OCI-LY1 (cell line): ENCODE measurements around the gene CIAO2A.

Experiments used
- H2AFZ ChIP-seq: fragments of 200-600 bp; sonication (generic), shearing (Covaris generic); 2 replicates; pipeline ENCODE4 v1.6.0; 2014; ENCODE audit warnings: antibody characterized with exemption, mild to moderate bottlenecking, low read length
- H3F3A ChIP-seq: fragments of 200-600 bp; sonication (generic), shearing (Covaris generic); 2 replicates; pipeline ENCODE4 v1.6.0; 2014; ENCODE audit warnings: mild to moderate bottlenecking, antibody characterized with exemption, low read length, moderate library complexity; ENCODE audit not compliant: insufficient read depth
- H3K27ac ChIP-seq: fragments of 200-600 bp; sonication (generic); 2 replicates; pipeline ENCODE4 v1.5.1; 2014; ENCODE audit warnings: low read length, mixed run types, mild to moderate bottlenecking, low read depth; ENCODE audit not compliant: poor library complexity, severe bottlenecking
- H3K27me3 ChIP-seq: fragments of 200-600 bp; sonication (generic); 2 replicates; pipeline ENCODE4 v1.6.0; 2014; ENCODE audit warnings: antibody characterized with exemption, mild to moderate bottlenecking, low read length, moderate library complexity; ENCODE audit not compliant: insufficient read depth
- H3K36me3 ChIP-seq: fragments of 200-600 bp; sonication (generic); 2 replicates; pipeline ENCODE4 v1.6.1; 2014; ENCODE audit warnings: mild to moderate bottlenecking, antibody characterized with exemption, low read length, moderate library complexity, mixed read lengths; ENCODE audit not compliant: insufficient read depth
- H3K4me1 ChIP-seq: fragments of 200-600 bp; sonication (generic); 2 replicates; pipeline ENCODE4 v1.5.1; 2014; ENCODE audit warnings: mild to moderate bottlenecking, low read length, moderate library complexity; ENCODE audit not compliant: insufficient read depth, severe bottlenecking
- H3K4me2 ChIP-seq: fragments of 200-600 bp; sonication (generic), shearing (Covaris generic); 2 replicates; pipeline ENCODE4 v1.6.1; 2014; ENCODE audit warnings: low read length
- H3K4me3 ChIP-seq: fragments of 200-600 bp; sonication (generic); 2 replicates; pipeline ENCODE4 v1.5.1; 2014; ENCODE audit warnings: low read length, low read depth, mild to moderate bottlenecking, mixed read lengths; ENCODE audit not compliant: poor library complexity, severe bottlenecking
- H3K79me2 ChIP-seq: fragments of 200-600 bp; shearing (Covaris generic); 2 replicates; pipeline ENCODE4 v1.6.1; 2016; ENCODE audit warnings: mixed run types, low read length, mixed read lengths; ENCODE audit not compliant: insufficient read depth
- H3K9ac ChIP-seq: fragments of 200-600 bp; sonication (generic), shearing (Covaris generic); 2 replicates; pipeline ENCODE4 v1.6.1; 2014; ENCODE audit warnings: mild to moderate bottlenecking, low read length, mixed read lengths
- H3K9me2 ChIP-seq: fragments of 200-600 bp; sonication (generic), shearing (Covaris generic); 2 replicates; pipeline ENCODE4 v1.6.1; 2014; ENCODE audit warnings: low read depth, mild to moderate bottlenecking, low read length, mixed read lengths
- H3K9me3 ChIP-seq: fragments of 200-600 bp; shearing (Covaris generic); 2 replicates; pipeline ENCODE4 v1.6.1; 2014; ENCODE audit warnings: low read length, mixed read lengths
- H4K20me1 ChIP-seq: fragments of 200-600 bp; sonication (generic), shearing (Covaris generic); 2 replicates; pipeline ENCODE4 v1.6.0; 2016; ENCODE audit warnings: mild to moderate bottlenecking, low read length; ENCODE audit not compliant: insufficient read depth
- EZH2 ChIP-seq: fragments of 200-600 bp; sonication (generic), shearing (Covaris generic); IDR thresholded peaks from 2 replicates; pipeline ENCODE4 v1.8.0; 2017; ENCODE audit warnings: borderline replicate concordance, mixed run types, mild to moderate bottlenecking, antibody characterized with exemption, low read length, moderate library complexity, mixed read lengths
- TF ChIP-seq, protein P1 (sequence below): fragments of 200-600 bp; sonication (generic), shearing (Covaris generic); IDR thresholded peaks from 2 replicates; pipeline ENCODE4 v1.5.1; 2017; ENCODE audit warnings: mild to moderate bottlenecking, antibody characterized with exemption, low read length, moderate library complexity, mixed read lengths

Gene CIAO2A

DNA sequence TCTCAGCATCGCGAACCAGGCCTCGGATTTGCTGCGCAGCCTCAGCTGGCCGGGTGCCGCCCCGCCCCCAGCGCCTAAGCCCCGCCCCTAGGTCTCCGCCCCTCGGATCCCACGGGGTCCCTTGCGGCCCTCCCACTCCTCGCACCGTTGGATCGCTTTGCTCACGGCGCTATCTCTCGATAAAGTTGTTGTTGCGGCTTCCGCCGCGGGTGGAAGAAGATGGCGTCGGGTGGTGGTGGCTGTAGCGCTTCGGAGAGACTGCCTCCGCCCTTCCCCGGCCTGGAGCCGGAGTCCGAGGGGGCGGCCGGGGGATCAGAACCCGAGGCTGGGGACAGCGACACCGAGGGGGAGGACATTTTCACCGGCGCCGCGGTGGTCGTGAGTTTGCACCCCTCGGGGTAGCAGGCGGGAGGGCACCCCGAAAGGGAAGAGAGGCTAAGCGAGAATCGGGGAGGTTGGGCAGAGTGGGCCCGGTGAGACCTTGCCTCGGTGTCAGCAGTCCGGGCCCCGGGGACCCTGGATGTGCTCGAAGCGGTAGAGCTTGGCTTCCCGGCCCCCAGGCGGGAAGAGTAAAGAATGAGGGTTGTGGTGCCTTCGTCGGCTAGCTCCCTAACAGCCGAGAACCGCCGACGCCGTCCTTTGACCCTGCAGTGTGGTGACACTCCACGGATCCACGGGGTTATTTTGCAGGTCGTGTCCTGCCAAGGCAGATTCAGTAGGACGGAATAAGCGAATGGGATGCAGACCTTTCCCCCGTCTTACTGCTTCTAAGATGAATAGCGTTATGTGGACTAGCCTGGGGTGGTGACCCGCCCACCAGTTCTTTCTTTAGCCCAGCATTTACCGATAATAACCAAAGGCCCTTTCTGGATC, 2.4 kb upstream of the CIAO2A start, which contains the start of gene SNX1:
SNX1 (plus strand) TSS at position 188 of the 873 bp plus-strand sequence; CDS start at position 220, 32 bp downstream.
- Histone ChIP-seq H3K9me3 (no peaks in the 10 kb centered on the region), H3K4me3 (peak within 1 kb of the TSS; percentile 97), H3K27me3 (no peaks in the 10 kb centered on the region), H2AFZ (no peak within 1 kb of the TSS), H3K27ac (peak within 1 kb of the TSS; percentile 87), H3F3A (0 out of 2 replicates have a peak, but pooled peaks cover 5% of the 10 kb centered on the region), H3K4me1 (peaks cover 61% of the 10 kb centered on the region), H3K9me2 (no peaks in the 10 kb centered on the region), H3K79me2 (peaks cover 55% of the 10 kb centered on the region), H3K4me2 (peak within 1 kb of the TSS; percentile 92), H3K9ac (peak within 1 kb of the TSS; percentile 98), H3K36me3 (0 out of 2 replicates have a peak, but pooled peaks cover 6% of the 10 kb centered on the region), H4K20me1 (no peaks in the 10 kb centered on the region)
- TF ChIP-seq, protein P1, sequence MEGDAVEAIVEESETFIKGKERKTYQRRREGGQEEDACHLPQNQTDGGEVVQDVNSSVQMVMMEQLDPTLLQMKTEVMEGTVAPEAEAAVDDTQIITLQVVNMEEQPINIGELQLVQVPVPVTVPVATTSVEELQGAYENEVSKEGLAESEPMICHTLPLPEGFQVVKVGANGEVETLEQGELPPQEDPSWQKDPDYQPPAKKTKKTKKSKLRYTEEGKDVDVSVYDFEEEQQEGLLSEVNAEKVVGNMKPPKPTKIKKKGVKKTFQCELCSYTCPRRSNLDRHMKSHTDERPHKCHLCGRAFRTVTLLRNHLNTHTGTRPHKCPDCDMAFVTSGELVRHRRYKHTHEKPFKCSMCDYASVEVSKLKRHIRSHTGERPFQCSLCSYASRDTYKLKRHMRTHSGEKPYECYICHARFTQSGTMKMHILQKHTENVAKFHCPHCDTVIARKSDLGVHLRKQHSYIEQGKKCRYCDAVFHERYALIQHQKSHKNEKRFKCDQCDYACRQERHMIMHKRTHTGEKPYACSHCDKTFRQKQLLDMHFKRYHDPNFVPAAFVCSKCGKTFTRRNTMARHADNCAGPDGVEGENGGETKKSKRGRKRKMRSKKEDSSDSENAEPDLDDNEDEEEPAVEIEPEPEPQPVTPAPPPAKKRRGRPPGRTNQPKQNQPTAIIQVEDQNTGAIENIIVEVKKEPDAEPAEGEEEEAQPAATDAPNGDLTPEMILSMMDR, result no peak
- no peak for TF ChIP-seq EZH2

DNA sequence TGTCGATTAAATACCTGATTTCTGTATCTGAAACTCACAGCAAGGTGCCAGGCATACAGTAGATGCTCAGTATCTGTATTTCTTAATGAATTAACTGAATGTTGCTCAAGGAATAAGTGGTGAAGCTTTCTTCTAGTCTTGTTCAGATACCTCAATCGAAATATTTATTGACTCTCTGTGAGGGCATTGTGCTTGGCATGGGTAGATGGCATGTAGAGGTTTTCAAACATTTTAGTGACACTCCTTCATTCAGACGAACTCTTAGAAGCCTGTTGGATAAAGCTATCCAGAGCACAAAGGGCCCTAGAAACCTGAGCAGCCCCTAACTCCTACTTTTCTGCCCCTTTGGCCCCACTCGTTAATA, 1.8 kb upstream of the CIAO2A start:
- Histone ChIP-seq H3K27me3 (no peaks in the 10 kb centered on the region), H3K27ac (peak overlapping the region; percentile 87), H3K36me3 (0 out of 2 replicates have a peak, but pooled peaks cover 6% of the 10 kb centered on the region), H3F3A (0 out of 2 replicates have a peak, but pooled peaks cover 5% of the 10 kb centered on the region), H3K79me2 (peaks cover 54% of the 10 kb centered on the region), H3K4me3 (peak overlapping the region; percentile 97), H2AFZ (no peak overlapping the region), H3K9me3 (no peaks in the 10 kb centered on the region), H3K9ac (peak overlapping the region; percentile 31; the same call in 1 of the 2 replicates), H3K9me2 (no peaks in the 10 kb centered on the region), H3K4me2 (peak overlapping the region; percentile 92), H4K20me1 (no peaks in the 10 kb centered on the region), H3K4me1 (peaks cover 67% of the 10 kb centered on the region)
- TF ChIP-seq, protein P1, result no peak
- TF ChIP-seq EZH2, result no peak

DNA sequence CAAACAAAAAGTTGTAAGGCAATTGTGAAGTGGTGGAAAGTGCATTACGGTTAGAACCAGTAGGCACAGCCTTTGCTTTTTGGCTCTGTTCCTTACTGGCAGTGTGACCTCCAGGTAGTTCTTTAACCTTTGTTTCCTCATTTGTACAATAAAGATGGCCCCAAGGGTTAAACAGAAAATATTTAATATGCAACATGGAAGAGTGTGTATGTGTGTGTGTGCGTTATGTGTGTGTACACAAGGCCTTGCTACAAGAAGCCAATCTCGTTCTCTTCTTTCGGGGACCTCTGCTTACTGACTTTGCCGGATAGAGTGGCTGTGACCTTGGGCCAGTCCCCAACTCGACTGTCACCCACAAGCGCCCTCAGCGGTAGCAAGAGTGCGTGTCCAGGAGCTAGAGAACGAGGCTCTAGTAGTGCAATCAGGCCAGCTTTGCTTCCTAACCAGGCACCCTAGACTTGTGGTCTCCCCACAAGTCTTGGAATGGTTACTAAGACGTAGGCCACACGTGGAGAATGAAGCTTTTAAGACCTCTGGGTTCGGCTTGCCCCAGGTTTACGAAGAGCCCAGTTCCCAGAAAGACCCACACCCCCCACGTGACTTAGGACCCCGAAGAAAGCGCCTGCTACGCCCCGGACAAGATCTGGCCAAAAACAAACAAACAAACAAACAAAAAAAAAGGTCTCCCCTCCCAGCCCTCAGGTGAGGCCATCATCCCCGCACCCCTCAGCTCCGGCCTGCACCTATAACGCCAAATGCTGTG, 593 bp downstream of the CIAO2A start:
- H3K9me3 ChIP-seq, result peaks cover 3% of the 10 kb centered on the region; the same call in 1 of the 2 replicates
- H3K9me2 ChIP-seq, result no peaks in the 10 kb centered on the region
- H3K79me2 ChIP-seq, result peaks cover 38% of the 10 kb centered on the region
- peak overlapping the region; percentile 97 for H3K4me3 ChIP-seq
- peak overlapping the region; percentile 87 for H3K27ac ChIP-seq
- peaks cover 14% of the 10 kb centered on the region for H3K36me3 ChIP-seq
- no peaks in the 10 kb centered on the region for H4K20me1 ChIP-seq
- H3K9ac ChIP-seq, result peak overlapping the region; percentile 98
- peaks cover 74% of the 10 kb centered on the region for H3K4me1 ChIP-seq
- H3K4me2 ChIP-seq, result peak overlapping the region; percentile 92
- H2AFZ ChIP-seq, result peak overlapping the region; percentile 50; the same call in 1 of the 2 replicates
- 0 out of 2 replicates have a peak, but pooled peaks cover 5% of the 10 kb centered on the region for H3F3A ChIP-seq
- no peaks in the 10 kb centered on the region for H3K27me3 ChIP-seq
- TF ChIP-seq, protein P1, result peak; percentile 39; the same call in 1 of the 2 replicates
- TF ChIP-seq EZH2, result no peak
